ENCODE results near the gene ZIM2. TPM values are rescaled to one million over a fixed set of nuclear protein-coding genes. Genes with fewer than 3 reads are reported as not detected.
"Not testable (repeated sequence)": the region's sequence is repeated elsewhere in the genome, so short reads cannot be mapped to it uniquely, and the experiment has no call there.

ZIM2 gene
- total RNA-seq, 2 donors from 2014 or later: not detected

GRCh38 chr19:56862741-56863140, 22.2 kb upstream of the ZIM2 start:
- Mint-ChIP-seq H3K9me3 (peaks cover 12 to 24% of the 10 kb centered on the region in 2 donors), H3K27me3 (ENCODE audit: low read depth) (no peaks in the 10 kb centered on the region), H3K4me3 (no peak overlapping the region), H3K27ac (no peak overlapping the region), H3K4me1 (ENCODE audit: low read depth) (no peaks in the 10 kb centered on the region), H3K36me3 (ENCODE audit: insufficient read depth in 2 of 2) (peaks cover 8 to 12% of the 10 kb centered on the region in 2 donors)
- no peak for ATAC-seq (replicated peaks in 1 of 2)
- no peak for DNase-seq

- not testable (repeated sequence) for H3K27ac Mint-ChIP-seq; DNase-seq; H3K27me3 Mint-ChIP-seq (ENCODE audit: low read depth); H3K4me3 Mint-ChIP-seq; ATAC-seq (replicated peaks in 1 of 2); H3K4me1 Mint-ChIP-seq (ENCODE audit: low read depth)
- Mint-ChIP-seq H3K36me3 (ENCODE audit: insufficient read depth in 2 of 2) (peaks cover 8 to 12% of the 10 kb centered on the region in 2 donors), H3K9me3 (peaks cover 18 to 21% of the 10 kb centered on the region in 2 donors)
These were observed 19.9 kb upstream of the ZIM2 start for GRCh38 chr19:56860409-56860808.

- peaks cover under 1 to 3% of the 10 kb centered on the region in 2 donors for H3K36me3 Mint-ChIP-seq (ENCODE audit: insufficient read depth in 2 of 2)
- H3K4me1 Mint-ChIP-seq (ENCODE audit: low read depth): no peaks in the 10 kb centered on the region
- H3K9me3 Mint-ChIP-seq: peaks cover 17 to 18% of the 10 kb centered on the region in 2 donors
- H3K4me3 Mint-ChIP-seq: no peak overlapping the region
- no peaks in the 10 kb centered on the region for H3K27me3 Mint-ChIP-seq (ENCODE audit: low read depth)
- ATAC-seq (replicated peaks in 1 of 2) (no peak), DNase-seq (no peak)
- no peak overlapping the region for H3K27ac Mint-ChIP-seq
These were observed 17.5 kb upstream of the ZIM2 start for GRCh38 chr19:56858026-56858425.

- Mint-ChIP-seq H3K27me3 (ENCODE audit: low read depth) (no peaks in the 10 kb centered on the region), H3K4me1 (ENCODE audit: low read depth) (no peaks in the 10 kb centered on the region), H3K27ac (no peak overlapping the region), H3K9me3 (peaks cover 20 to 21% of the 10 kb centered on the region in 2 donors), H3K4me3 (no peak overlapping the region), H3K36me3 (ENCODE audit: insufficient read depth in 2 of 2) (peaks cover 2 to 5% of the 10 kb centered on the region in 2 donors)
- no peak for DNase-seq
- ATAC-seq (replicated peaks in 1 of 2): no peak
These were observed 16.3 kb upstream of the ZIM2 start for GRCh38 chr19:56856822-56857221.

- H3K9me3 Mint-ChIP-seq: peaks cover 16 to 22% of the 10 kb centered on the region in 2 donors
- H3K4me3 Mint-ChIP-seq; H3K27ac Mint-ChIP-seq; ATAC-seq (replicated peaks in 1 of 2); DNase-seq; H3K4me1 Mint-ChIP-seq (ENCODE audit: low read depth); H3K27me3 Mint-ChIP-seq (ENCODE audit: low read depth); H3K36me3 Mint-ChIP-seq (ENCODE audit: insufficient read depth in 2 of 2): not testable (repeated sequence)
These were observed 11.8 kb upstream of the ZIM2 start for GRCh38 chr19:56852361-56852760.

GRCh38 chr19:56848166-56848565, 7.6 kb upstream of the ZIM2 start:
- DNase-seq (no peak), ATAC-seq (replicated peaks in 1 of 2) (no peak)
- no peak overlapping the region for H3K27ac Mint-ChIP-seq
- peaks cover 11 to 16% of the 10 kb centered on the region in 2 donors for H3K9me3 Mint-ChIP-seq
- no peak overlapping the region for H3K4me3 Mint-ChIP-seq
- peaks cover 4 to 5% of the 10 kb centered on the region in 2 donors for H3K36me3 Mint-ChIP-seq (ENCODE audit: insufficient read depth in 2 of 2)
- H3K4me1 Mint-ChIP-seq (ENCODE audit: low read depth): no peaks in the 10 kb centered on the region
- no peaks in the 10 kb centered on the region for H3K27me3 Mint-ChIP-seq (ENCODE audit: low read depth)

GRCh38 chr19:56842412-56842811, 1.9 kb upstream of the ZIM2 start:
- Mint-ChIP-seq H3K4me1 (ENCODE audit: low read depth) (peaks cover 6% of the 10 kb centered on the region), H3K36me3 (ENCODE audit: insufficient read depth in 2 of 2) (peaks cover 11 to 23% of the 10 kb centered on the region in 2 donors), H3K9me3 (peaks cover 6 to 7% of the 10 kb centered on the region in 2 donors), H3K4me3 (no peak overlapping the region), H3K27ac (no peak overlapping the region), H3K27me3 (ENCODE audit: low read depth) (no peaks in the 10 kb centered on the region)
- DNase-seq (no peak), ATAC-seq (replicated peaks in 1 of 2) (no peak)

- H3K36me3 Mint-ChIP-seq (ENCODE audit: insufficient read depth in 2 of 2): peaks cover 11 to 28% of the 10 kb centered on the region in 2 donors
- H3K27ac Mint-ChIP-seq: no peak overlapping the region
- DNase-seq: no peak
- H3K9me3 Mint-ChIP-seq: peaks cover 7 to 8% of the 10 kb centered on the region in 2 donors
- peaks cover 6% of the 10 kb centered on the region for H3K4me1 Mint-ChIP-seq (ENCODE audit: low read depth)
- H3K4me3 Mint-ChIP-seq: no peak overlapping the region
- no peak for ATAC-seq (replicated peaks in 1 of 2)
- no peaks in the 10 kb centered on the region for H3K27me3 Mint-ChIP-seq (ENCODE audit: low read depth)
These were observed 642 bp upstream of the ZIM2 start for GRCh38 chr19:56841193-56841543.

- Mint-ChIP-seq H3K4me1 (ENCODE audit: low read depth) (peaks cover 6% of the 10 kb centered on the region), H3K27me3 (ENCODE audit: low read depth) (no peaks in the 10 kb centered on the region), H3K36me3 (ENCODE audit: insufficient read depth in 2 of 2) (peaks cover 17 to 35% of the 10 kb centered on the region in 2 donors), H3K27ac (no peak overlapping the region), H3K9me3 (peaks cover 13 to 14% of the 10 kb centered on the region in 2 donors), H3K4me3 (peak overlapping the region in 1 of 2 donors; percentile 6)
- ATAC-seq (replicated peaks in 1 of 2) (peak; percentile 37 to 41), DNase-seq (peak; percentile 6 to 9)
These were observed 675 bp downstream of the ZIM2 start for GRCh38 chr19:56839652-56840450.

GRCh38 chr19:56838909-56839651, 1.4 kb downstream of the ZIM2 start:
- Mint-ChIP-seq H3K36me3 (ENCODE audit: insufficient read depth in 2 of 2) (peaks cover 17 to 35% of the 10 kb centered on the region in 2 donors), H3K27ac (no peak overlapping the region), H3K9me3 (peaks cover 12 to 18% of the 10 kb centered on the region in 2 donors), H3K4me1 (ENCODE audit: low read depth) (peaks cover 6% of the 10 kb centered on the region), H3K27me3 (ENCODE audit: low read depth) (no peaks in the 10 kb centered on the region), H3K4me3 (peak overlapping the region in 1 of 2 donors; percentile 6)
- ATAC-seq (replicated peaks in 1 of 2) (peak; percentile 37 to 58), DNase-seq (peak; percentile 6 to 24)

GRCh38 chr19:56838024-56838908, 2.3 kb downstream of the ZIM2 start:
- Mint-ChIP-seq H3K27me3 (ENCODE audit: low read depth) (no peaks in the 10 kb centered on the region), H3K4me3 (no peak overlapping the region), H3K27ac (no peak overlapping the region), H3K4me1 (ENCODE audit: low read depth) (peaks cover 6% of the 10 kb centered on the region), H3K9me3 (peaks cover 15 to 19% of the 10 kb centered on the region in 2 donors), H3K36me3 (ENCODE audit: insufficient read depth in 2 of 2) (peaks cover 18 to 35% of the 10 kb centered on the region in 2 donors)
- DNase-seq: peak; percentile 3 to 4
- peak in 1 of 2 donors; percentile 20 for ATAC-seq (replicated peaks in 1 of 2)

- H3K36me3 Mint-ChIP-seq (ENCODE audit: insufficient read depth in 2 of 2): peaks cover 19 to 35% of the 10 kb centered on the region in 2 donors
- H3K4me3 Mint-ChIP-seq: no peak overlapping the region
- no peak overlapping the region for H3K27ac Mint-ChIP-seq
- peaks cover 16 to 20% of the 10 kb centered on the region in 2 donors for H3K9me3 Mint-ChIP-seq
- H3K27me3 Mint-ChIP-seq (ENCODE audit: low read depth): no peaks in the 10 kb centered on the region
- peak in 1 of 2 donors; percentile 30 for ATAC-seq (replicated peaks in 1 of 2)
- peaks cover 6% of the 10 kb centered on the region for H3K4me1 Mint-ChIP-seq (ENCODE audit: low read depth)
- DNase-seq: no peak
These were observed 3.0 kb downstream of the ZIM2 start for GRCh38 chr19:56837492-56838023.

Measured in activated T-cell treated with anti-CD3 and anti-CD28 coated beads, Interleukin-2, amount 50 U/mL, for 72 hours (primary cell).